Measurements from ENCODE around the gene CD164. TPM values are rescaled to one million over a fixed set of nuclear protein-coding genes. Genes with fewer than 3 reads are reported as not detected.

Gene CD164
- polyA plus RNA-seq, 1 of the 3 experiments (the other 2 are of a cell fraction) = 83.4 TPM

DNA sequence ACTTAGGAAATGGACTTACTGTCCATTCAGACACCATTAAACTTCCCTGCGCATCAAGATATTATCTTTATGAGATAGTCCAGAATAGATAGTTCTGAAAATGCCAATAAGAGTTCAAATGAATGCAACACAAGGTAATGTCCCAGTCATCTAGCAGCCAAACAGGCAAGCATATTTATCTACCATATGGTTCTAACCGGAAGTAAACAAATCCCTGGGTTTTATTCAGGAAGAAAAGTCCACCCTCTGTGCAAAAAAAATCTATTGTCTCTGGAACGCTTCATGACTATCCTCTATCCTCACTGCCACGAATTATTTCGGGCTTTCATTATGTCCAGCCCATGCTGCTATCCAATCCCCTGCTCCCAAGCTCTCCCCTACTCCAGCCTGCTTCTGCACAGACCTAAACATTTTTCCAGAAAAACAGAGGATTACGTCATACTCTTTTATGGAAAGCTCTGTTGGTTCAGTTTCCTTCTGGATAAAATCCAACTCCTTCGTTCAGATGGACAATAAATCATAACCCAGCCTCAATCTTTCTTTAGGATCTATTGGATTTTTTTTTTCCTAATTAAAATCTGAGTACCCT, 46.7 kb upstream of the CD164 start:
- Histone ChIP-seq H3K36me3 (replicated peaks in 1 of 2; ENCODE audit: control insufficient read depth in 1 of 2, insufficient read depth in 2 of 2, low read length in 1 of 2) (no peaks in the 10 kb centered on the region), H3K27ac (ENCODE audit: low read depth in 2 of 2, low read length in 1 of 2) (no peak overlapping the region), H3K9ac (no peak overlapping the region), H3K27me3 (ENCODE audit: insufficient read depth) (no peaks in the 10 kb centered on the region), H3K9me3 (no peaks in the 10 kb centered on the region), H3K79me2 (ENCODE audit: insufficient read depth) (no peaks in the 10 kb centered on the region), H3K4me2 (no peak overlapping the region), H3F3A (replicated peaks; ENCODE audit: insufficient read depth) (no peaks in the 10 kb centered on the region), H3K4me3 (ENCODE audit: low read depth in 2 of 2, low read length in 1 of 2) (no peak overlapping the region), H2AFZ (ENCODE audit: low read depth) (no peak overlapping the region), H3K9me2 (no peaks in the 10 kb centered on the region), H4K20me1 (ENCODE audit: insufficient read depth) (no peaks in the 10 kb centered on the region), H3K4me1 (ENCODE audit: control insufficient read depth in 1 of 2, insufficient read depth in 2 of 2, low read depth in 1 of 2, low read length in 1 of 2) (peaks cover 0 to 3% of the 10 kb centered on the region in 2 experiments; a peak in 1 of 4 replicates)
- no peak for DNase-seq
- CTCF ChIA-PET = interaction anchor here (1.0 to 2.9 kb wide), 4 partner anchors 9 to 45 kb away, joined by 3 to 10 read pairs (median 4); partner anchors contain the start of gene CD164
- 56% methylated on average over 7 of the region's 7 CpGs for WGBS (ENCODE audit: low lambda C conversion rate)
- POLR2A ChIA-PET = no interaction called here
- TF ChIP-seq, protein P1, sequence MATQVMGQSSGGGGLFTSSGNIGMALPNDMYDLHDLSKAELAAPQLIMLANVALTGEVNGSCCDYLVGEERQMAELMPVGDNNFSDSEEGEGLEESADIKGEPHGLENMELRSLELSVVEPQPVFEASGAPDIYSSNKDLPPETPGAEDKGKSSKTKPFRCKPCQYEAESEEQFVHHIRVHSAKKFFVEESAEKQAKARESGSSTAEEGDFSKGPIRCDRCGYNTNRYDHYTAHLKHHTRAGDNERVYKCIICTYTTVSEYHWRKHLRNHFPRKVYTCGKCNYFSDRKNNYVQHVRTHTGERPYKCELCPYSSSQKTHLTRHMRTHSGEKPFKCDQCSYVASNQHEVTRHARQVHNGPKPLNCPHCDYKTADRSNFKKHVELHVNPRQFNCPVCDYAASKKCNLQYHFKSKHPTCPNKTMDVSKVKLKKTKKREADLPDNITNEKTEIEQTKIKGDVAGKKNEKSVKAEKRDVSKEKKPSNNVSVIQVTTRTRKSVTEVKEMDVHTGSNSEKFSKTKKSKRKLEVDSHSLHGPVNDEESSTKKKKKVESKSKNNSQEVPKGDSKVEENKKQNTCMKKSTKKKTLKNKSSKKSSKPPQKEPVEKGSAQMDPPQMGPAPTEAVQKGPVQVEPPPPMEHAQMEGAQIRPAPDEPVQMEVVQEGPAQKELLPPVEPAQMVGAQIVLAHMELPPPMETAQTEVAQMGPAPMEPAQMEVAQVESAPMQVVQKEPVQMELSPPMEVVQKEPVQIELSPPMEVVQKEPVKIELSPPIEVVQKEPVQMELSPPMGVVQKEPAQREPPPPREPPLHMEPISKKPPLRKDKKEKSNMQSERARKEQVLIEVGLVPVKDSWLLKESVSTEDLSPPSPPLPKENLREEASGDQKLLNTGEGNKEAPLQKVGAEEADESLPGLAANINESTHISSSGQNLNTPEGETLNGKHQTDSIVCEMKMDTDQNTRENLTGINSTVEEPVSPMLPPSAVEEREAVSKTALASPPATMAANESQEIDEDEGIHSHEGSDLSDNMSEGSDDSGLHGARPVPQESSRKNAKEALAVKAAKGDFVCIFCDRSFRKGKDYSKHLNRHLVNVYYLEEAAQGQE (IDR thresholded peaks at IDR 0.05; ENCODE audit: low read depth, low read length) = no peak
- TF ChIP-seq GABPA (IDR thresholded peaks at IDR 0.05; ENCODE audit: low read depth) = no peak

DNA sequence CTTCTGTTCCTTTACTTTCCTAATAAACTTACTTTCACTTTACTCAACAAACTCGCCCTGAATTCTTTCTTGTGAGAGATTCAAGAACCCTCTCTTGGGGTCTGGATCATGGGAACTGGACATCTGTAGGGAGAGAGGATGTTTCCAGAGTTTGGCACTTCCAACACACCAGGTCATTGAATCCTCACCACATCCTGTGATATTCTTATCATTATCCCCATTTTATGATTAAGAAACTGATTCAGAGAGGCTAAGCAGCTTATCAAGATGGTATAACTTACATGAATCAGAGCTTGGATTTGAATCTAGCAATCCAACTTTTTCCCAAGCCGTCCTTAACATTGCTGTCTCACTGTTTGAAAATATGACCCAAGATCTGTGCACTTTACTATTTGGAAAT, 42.7 kb upstream of the CD164 start:
- no peaks in the 10 kb centered on the region for H3K27me3 ChIP-seq (ENCODE audit: insufficient read depth)
- H4K20me1 ChIP-seq (ENCODE audit: insufficient read depth) = no peaks in the 10 kb centered on the region
- no peak overlapping the region for H3K4me3 ChIP-seq (ENCODE audit: low read depth in 2 of 2, low read length in 1 of 2)
- no peak overlapping the region for H3K9ac ChIP-seq
- POLR2A ChIA-PET = no interaction called here
- CTCF ChIA-PET = no interaction called here
- H3K4me2 ChIP-seq = no peak overlapping the region
- no peaks in the 10 kb centered on the region for H3K9me3 ChIP-seq
- no peaks in the 10 kb centered on the region for H3K36me3 ChIP-seq (replicated peaks in 1 of 2; ENCODE audit: control insufficient read depth in 1 of 2, insufficient read depth in 2 of 2, low read length in 1 of 2)
- H3K27ac ChIP-seq (ENCODE audit: low read depth in 2 of 2, low read length in 1 of 2) = no peak overlapping the region
- no peaks in the 10 kb centered on the region for H3K9me2 ChIP-seq
- H3F3A ChIP-seq (replicated peaks; ENCODE audit: insufficient read depth) = no peaks in the 10 kb centered on the region
- H2AFZ ChIP-seq (ENCODE audit: low read depth) = no peak overlapping the region
- H3K79me2 ChIP-seq (ENCODE audit: insufficient read depth) = no peaks in the 10 kb centered on the region
- peaks cover 0 to 3% of the 10 kb centered on the region in 2 experiments; a peak in 1 of 4 replicates for H3K4me1 ChIP-seq (ENCODE audit: control insufficient read depth in 1 of 2, insufficient read depth in 2 of 2, low read depth in 1 of 2, low read length in 1 of 2)
- DNase-seq = no peak
- 90% methylated on average over 2 of the region's 2 CpGs for WGBS (ENCODE audit: low lambda C conversion rate)
- TF ChIP-seq RAD21 (IDR thresholded peaks at IDR 0.05; ENCODE audit: low read length) (no peak), FOSL2 (IDR thresholded peaks at IDR 0.05; ENCODE audit: borderline replicate concordance, low read depth) (no peak), RXRA (IDR thresholded peaks at IDR 0.05; ENCODE audit: borderline replicate concordance, low read depth) (no peak), FOXM1 (IDR thresholded peaks at IDR 0.05; ENCODE audit: low read depth) (no peak), SIN3A (IDR thresholded peaks at IDR 0.05; ENCODE audit: borderline replicate concordance, low read depth, low read length) (no peak), JUND (IDR thresholded peaks at IDR 0.05) (no peak), TAF1 (IDR thresholded peaks at IDR 0.05; ENCODE audit: borderline replicate concordance, low read depth, low read length) (no peak), MEF2A (IDR thresholded peaks at IDR 0.05; ENCODE audit: borderline replicate concordance, low read depth) (no peak), CHD2 (IDR thresholded peaks at IDR 0.05; ENCODE audit: low read length, partially characterized antibody) (no peak), GATA2 (CRISPR knock-in tag; IDR thresholded peaks at IDR 0.05) (no peak), YY1 (IDR thresholded peaks at IDR 0.05; ENCODE audit: low read depth) (no peak), ELF1 (IDR thresholded peaks at IDR 0.05) (no peak)
- TF ChIP-seq, protein P2, sequence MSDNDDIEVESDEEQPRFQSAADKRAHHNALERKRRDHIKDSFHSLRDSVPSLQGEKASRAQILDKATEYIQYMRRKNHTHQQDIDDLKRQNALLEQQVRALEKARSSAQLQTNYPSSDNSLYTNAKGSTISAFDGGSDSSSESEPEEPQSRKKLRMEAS (IDR thresholded peaks at IDR 0.05; ENCODE audit: low read depth) = no peak
- TF ChIP-seq, protein P3, sequence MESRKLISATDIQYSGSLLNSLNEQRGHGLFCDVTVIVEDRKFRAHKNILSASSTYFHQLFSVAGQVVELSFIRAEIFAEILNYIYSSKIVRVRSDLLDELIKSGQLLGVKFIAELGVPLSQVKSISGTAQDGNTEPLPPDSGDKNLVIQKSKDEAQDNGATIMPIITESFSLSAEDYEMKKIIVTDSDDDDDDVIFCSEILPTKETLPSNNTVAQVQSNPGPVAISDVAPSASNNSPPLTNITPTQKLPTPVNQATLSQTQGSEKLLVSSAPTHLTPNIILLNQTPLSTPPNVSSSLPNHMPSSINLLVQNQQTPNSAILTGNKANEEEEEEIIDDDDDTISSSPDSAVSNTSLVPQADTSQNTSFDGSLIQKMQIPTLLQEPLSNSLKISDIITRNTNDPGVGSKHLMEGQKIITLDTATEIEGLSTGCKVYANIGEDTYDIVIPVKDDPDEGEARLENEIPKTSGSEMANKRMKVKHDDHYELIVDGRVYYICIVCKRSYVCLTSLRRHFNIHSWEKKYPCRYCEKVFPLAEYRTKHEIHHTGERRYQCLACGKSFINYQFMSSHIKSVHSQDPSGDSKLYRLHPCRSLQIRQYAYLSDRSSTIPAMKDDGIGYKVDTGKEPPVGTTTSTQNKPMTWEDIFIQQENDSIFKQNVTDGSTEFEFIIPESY (IDR thresholded peaks at IDR 0.05; ENCODE audit: borderline replicate concordance, low read depth) = no peak
- TF ChIP-seq, protein P4, sequence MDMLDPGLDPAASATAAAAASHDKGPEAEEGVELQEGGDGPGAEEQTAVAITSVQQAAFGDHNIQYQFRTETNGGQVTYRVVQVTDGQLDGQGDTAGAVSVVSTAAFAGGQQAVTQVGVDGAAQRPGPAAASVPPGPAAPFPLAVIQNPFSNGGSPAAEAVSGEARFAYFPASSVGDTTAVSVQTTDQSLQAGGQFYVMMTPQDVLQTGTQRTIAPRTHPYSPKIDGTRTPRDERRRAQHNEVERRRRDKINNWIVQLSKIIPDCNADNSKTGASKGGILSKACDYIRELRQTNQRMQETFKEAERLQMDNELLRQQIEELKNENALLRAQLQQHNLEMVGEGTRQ (IDR thresholded peaks at IDR 0.05; ENCODE audit: borderline replicate concordance, low read depth, low read length) = no peak
- TF ChIP-seq, protein P1 (IDR thresholded peaks at IDR 0.05; ENCODE audit: low read depth, low read length) = no peak
